ENCODE data around the gene MAPK6.
"Not testable (repeated sequence)": the region's sequence is repeated elsewhere in the genome, so short reads cannot be mapped to it uniquely, and the experiment has no call there.

MAPK6 gene

DNA sequence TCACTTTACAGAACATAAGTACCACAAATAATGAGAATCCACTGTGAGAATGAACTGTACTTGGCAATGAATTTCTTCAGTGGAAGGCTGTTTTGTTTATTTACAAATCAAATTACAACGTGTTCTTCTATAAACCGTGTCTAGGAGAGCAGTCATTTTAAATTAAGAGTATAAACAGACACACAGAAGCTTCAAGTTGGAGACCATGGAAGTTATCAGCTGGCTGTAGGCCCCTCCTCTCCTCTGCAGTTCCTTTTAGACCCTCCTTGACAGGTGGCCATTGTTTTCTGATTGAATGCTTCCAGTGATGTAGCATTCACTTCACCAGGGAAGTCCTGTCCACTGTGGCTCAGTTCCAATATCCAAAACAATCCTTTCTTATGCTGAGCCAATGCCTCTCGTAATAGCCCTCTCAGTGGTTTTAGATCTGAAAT lies 7.3 kb upstream of the MAPK6 start:
- no peak for DNase-seq

DNA sequence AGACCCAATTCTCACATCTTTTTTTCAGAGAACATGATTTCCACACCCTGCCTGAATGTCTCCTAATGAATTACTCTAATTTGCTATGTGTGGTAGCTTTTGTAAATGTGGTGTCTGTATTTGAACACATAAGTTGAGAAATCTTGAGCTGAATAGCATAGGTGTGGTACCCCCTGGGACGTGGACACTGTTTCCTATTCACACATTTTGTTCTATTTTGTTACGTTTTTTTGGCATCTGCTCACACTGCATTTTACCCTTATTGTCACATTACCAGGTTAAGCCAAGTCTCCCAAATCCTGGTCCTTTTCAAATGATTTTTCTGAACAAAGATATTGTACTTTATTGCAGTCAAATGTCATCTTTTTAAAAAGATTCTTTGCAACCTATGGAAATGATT lies 6.8 kb upstream of the MAPK6 start:
- DNase-seq: no peak

DNA sequence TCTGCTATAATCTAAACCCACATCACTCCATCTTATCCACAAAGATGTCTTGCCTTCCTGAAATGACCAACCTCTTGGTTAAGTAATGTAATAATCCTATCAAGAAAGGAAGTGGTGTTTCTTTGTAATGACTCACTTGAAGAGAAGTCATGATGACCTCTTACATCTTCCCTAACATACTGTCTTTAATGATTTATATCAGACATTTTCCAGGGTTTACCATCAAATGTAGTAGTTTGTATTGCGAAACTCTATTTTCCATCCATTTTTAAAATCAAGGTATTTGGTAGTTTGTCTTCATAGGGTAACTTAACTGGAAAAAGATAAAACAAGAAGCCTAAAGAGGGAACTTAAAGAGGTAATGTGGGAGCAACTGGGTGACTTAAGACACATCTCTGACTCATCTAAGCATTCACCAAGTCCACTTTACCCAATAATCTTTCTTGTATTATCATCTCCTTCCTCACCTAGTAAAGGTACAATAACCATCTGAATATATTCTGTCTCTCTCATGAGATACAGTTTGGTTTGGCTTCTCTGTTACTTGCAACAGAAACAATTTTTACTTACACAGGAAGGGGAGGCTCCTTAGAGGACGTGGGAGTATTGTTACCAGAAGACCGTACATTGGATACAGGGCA lies 5.7 kb upstream of the MAPK6 start:
- peak; percentile 78 for DNase-seq

DNA sequence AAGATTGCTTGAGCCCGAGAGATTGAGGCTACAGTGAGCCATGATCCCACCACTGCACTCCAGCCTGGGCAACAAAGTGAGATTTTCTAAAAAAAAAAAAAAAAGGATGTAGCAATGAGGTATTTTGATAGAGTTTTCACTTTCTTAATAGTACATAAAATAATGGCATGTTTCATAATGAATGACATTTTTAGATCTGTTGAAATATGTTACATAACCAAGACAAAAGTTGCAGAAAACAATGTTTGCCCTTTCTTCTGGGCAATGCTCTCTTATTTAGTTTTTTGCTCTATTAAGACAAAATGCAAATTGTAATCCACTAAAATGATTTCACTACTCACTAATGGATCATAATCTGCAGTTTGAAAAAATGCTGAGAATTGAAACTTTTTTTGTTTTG lies 4.4 kb upstream of the MAPK6 start:
- no peak for DNase-seq

DNA sequence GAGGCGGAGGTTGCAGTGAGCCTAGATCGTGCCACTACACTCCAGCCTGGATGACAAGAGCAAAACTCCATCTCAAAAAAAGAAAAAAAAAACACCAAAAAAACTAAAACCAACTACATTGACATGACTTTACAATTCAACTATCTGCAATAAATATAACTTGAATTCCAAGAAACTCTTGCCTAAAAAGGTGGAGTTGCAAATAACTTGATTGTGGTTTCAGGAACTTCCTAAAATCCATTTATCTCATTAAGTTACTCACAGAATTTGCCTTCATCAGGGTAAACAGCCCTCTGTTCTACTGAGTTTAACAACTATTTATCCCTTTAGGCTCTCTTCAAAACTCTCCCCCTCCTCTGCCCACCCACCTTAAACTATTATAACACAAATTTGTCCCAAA lies 2.7 kb upstream of the MAPK6 start:
- no peak for DNase-seq

DNA sequence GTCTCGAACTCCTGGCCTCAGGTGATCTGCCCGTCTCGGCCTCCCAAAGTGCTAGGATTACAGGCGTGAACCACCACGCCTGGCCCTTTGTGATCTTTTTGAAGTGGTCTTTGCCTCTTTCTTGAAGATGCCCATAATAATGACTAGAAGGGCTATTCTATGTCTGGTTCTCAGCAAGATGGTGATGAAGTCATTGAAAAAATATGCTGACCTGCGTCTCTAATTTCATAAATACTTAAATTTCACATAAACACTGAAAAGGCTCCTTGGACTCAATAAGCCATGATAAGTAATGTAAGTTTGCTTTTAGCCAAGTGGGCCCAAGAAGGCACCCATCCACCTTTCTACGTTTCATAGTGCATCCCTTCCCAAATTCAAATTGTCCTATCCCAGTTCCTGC lies 775 bp upstream of the MAPK6 start:
- DNase-seq: no peak

DNA sequence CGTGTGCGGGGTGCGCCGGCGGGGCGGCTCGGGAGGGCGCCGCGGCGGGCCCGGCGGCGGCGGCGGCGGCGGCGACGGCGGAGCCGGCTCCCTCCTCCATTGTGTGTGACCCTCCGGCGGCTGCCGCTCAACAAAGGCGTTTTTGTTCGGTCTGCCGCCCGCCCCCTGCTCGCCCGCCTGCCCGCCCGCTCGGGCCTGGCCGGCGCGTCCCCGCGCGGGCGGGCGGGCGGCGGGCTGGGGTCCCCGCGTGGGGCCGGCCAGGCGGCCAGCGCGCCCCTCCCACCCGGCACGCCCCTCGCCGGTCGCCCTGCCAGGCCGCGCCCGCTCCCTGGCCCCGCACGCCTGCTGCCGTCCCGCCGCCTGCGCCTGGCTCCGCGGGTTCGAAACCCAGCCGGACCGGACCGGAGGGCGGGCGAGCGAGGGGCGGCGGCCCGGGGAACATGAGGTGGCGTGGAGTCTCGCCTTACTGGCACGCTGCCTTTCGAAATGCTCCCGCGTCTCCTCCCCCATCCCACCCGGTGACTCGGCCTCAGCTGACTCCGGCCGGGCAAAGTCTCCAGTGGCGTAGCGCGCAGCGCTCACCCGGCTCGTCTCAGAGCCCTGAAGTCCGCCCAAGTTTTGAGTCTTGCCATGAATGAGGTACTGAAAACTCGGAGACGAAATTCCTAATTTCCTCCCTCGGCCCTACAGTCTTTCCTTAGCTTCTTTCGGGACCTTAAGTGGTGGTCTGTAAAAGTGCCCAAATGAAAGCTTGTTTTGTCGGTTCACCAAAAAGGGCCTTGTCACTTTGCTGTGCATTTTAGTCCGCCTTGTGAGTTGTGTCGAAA lies 588 bp downstream of the MAPK6 start:
- DNase-seq: peak; percentile 89

DNA sequence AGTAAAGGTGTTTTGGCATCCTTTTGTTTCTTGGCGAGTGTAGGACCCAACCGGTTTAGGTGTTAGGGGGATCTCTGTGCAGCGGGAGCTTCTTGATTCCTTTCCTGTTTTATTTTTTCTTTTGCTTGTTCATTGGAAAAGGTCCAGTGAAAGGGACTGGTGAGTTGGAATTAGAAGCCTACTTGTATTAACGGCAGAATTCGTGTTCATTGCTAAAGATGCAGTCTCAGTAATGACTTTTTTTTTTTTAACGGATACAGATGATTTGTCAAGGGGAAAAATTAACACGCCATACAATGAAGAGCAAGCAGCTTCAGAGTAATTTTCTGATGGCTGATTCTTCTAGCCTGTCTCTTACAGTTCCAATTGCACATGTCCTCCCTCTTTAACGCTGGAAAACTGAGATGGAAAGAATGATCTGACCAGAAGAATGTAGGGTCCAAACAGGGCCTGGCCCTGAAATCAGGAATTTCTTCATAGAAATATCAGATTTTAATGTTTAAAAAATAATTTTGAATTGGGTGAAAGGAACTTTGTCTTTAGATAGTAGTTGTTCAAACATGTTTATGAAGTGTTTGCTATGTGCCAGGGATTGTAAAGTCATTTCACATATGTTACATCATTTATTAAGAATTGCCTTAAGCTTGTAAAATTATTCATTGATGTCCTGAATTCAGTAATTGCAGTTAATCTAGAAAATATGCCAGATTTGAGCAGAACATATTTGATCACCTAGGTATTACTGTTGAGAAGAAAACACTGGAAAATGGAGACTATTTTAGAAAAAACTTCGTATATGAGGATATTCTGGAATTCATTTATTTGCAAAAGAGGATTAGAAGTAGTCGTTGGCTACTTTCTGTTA lies 1.4 kb downstream of the MAPK6 start:
- peak; percentile 41 for DNase-seq

DNA sequence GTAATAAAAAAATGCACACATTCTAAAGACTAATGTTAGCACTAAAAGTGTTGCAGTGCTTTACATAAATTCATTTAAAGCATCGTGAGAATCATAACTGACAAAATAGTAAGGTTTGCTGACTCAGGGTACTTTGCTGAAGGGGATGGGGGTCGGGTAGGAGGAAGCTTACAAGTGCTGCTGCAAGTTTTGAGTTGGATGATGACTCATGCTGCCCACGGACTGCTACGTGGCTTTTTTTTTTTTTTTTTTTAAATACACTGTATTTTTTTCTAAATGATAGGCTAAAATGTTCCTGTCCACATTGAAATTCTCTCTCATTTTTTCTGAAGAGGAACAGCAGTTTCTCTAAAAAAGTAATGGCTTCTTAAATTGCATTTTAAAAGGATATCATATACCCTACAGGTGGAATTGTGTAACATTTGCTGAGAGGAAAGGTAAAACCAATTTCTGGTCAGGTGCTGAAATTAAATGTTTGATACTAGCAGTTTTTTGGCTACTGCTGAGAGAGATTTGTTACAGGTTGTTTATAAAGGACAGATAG lies 2.2 kb downstream of the MAPK6 start:
- DNase-seq: peak; percentile 96

DNA sequence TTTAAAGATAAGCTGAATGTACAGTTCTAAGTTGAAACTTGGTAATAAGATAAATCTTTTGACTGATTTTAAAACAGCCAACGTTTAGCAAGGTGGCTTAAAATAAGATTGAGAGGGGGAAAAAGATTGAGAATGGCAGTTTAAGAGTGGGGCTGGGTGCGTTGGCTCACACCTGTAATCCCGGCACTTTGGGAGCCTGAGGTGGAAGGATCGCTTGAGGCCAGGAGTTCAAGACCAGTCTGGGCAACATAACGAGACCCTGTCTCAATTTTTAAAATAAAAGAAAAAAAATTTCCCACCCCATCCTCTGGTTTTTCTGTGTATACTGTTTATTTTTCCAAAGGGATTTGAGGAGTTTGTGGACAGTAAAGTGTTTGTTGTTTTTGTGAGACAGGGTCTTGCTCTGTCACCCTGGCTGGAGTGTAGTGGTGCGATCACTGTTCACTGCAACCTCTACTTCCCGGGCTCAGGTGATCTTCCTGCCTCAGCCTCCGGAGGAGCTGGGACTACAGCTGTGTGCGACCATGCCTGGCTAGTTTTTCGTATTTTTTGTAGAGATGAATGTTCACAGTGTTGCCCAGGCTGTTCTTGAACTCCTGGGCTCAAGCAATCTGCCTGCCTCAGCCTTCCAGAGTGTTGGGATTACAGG lies 3.0 kb downstream of the MAPK6 start:
- DNase-seq: no peak

DNA sequence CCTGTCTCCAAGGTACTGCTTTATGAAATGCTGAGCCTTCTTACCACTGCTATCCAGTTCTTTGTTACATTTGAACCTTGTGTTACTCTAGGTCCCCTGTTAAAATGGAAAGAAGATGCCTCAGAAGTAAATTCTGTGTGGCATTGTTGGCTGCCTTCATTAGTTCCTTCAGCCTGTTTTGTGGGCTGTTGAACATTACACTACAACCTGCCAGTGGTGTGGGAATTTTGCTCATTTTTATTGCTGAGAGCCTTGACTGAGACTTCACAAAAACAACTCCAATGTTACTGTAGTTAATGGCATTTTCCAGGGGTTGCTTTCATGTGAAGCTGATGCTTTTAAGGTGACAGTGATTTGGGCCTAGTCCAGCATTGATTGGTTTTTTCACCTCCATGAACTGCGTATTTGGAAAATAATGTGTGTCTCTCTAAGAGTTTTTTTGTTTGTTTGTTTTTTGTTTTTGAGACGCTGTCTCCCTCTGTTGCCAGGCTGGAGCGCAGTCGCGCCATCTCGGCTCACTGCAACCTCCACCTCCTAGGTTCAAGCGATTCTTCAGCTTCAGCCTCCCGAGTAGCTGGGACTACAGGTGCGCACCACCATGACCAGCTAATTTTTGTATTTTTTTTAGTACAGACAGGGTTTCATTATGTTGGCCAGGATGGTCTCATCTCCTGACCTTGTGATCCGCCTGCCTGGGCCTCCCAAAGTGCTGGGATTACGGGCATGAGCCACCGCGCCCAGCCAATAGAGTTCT lies 4.3 kb downstream of the MAPK6 start:
- DNase-seq: no peak

DNA sequence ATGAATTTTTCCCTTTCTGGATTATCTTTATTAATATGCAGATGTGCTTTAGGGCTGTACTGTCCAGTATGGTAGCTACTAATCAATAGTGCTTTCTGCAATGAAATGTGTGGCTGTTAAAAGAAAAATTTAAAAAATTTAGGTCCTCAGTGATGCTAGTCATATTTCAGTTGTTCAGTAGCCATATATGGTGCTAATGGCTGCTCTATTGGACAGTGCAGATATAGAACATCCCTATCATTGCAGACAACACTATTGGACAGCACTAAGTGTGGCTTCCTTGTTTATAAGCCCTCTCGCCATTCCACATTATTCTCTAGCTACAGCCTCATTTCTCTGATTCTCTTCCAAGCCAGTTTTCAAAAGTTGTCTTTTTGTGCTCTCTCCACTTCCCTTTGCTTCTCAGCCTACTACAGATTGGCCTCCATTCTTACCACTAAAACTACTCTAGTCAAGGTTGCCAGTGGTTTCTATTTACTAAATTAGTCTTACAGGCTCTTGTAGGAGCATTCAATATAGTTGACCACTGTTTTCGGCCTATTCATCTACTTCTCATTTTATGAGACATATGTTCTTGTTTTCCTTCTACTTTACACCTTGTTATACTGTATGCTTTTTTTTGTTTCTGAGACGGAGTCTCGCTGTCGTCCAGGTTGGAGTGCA lies 9.5 kb downstream of the MAPK6 start:
- no peak for DNase-seq

DNA sequence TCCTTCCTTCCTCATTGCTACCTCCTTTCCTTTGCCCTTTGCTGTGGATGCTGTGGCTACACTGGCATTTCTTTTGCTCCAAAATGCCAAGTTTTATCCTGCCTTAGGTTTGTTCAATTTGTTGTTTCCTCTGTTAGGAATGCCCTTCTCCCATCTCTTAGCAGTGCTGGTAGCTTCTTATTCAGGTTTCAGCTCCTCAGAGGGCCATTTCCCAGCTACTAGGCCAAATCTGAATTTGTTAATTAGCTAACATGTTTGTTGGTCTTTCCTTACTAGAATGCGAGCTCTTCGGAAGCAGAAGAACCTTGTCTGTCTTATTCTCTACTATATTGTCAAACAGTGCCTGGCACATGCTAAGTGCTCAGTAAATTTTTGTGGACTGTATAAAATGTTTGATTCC lies 11.0 kb downstream of the MAPK6 start:
- no peak for DNase-seq

DNA sequence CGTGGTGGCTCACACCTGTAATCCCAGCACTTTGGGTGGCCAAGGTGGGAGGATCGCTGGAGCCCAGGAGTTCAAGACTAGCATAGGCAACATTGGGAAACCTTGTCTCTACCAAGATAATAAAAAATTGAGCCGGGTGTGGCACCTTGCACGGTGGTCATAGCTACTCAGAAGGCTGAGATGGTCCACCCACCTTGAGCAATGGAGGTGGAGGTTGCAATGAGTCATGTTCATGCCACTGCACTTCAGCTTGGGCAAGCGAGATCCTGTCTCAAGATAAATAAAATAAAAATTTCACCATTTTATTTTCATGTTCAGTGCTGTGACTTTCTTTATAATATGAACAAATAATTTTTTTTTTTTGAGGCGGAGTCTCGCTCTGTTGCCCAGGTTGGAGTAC lies 12.5 kb downstream of the MAPK6 start:
- DNase-seq: peak; percentile 64

DNA sequence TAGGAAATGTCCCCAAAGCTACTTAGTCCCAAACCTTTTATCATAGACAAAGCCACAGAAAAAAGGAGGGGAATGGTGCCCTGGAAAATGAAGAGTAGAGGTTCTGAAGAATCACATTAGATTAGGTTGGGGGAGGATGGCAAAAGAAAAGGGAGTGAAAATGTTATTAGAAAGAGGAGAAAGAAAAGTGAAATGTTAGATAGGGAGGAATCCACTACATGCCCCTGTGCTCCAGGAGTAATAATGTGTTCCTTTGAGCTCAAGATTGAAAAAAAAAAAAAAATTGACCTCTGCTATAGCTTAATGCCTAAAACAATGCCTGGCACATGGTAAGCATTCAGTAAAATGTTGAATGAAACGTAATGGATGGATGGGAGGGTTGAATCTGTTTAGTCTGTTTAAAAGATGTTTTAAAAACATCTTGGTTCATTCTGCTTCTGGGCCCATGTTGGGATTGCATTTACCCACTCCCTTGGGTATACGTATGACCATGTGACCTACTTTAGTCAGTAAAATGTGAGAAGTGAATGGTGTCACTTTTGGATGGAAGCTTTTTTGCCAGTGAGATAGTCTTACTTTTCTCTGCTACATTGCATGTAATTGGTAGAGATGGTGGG lies 19.0 kb downstream of the MAPK6 start:
- no peak for DNase-seq

DNA sequence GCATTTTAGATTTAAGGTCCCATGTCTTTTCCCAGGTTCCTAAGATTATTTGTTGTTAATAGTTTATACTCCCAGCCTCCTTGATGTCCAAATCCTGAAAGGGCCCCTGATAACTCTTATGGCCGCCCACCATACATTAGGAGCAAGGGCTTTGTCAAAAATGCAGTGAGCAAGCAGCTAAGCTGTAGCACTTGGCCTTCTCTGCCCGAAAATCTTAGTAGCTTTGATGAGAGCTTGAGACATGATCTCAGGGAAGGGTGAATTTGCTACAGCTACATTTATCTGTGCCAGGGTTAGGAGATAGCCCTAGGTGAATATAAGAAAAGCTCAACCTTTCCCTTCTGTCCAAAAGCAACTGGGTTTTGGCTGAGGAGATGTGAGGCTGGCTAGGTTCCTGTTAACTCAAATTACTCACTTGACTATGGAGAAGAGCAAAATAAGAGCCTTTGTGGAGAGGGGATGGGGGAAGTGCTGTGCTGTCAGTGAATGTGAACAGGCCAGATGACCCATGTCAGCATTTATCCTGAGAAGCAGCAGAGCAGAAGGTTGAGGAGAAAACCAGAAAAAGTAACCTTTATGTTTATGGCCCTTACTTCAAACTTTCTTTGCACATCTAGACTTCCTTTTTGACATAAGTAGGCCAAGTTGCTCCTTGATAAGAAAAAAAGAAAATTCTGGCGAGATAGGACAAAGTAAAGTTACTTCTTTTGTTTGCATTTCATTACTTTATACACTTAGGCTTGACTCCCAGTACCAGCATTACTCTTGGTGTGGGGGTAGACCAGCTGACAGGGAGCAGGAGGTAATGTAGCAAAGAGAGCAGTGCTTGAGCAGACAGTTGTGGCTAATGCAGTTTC lies 21.1 kb downstream of the MAPK6 start:
- peak; percentile 53 for DNase-seq

DNA sequence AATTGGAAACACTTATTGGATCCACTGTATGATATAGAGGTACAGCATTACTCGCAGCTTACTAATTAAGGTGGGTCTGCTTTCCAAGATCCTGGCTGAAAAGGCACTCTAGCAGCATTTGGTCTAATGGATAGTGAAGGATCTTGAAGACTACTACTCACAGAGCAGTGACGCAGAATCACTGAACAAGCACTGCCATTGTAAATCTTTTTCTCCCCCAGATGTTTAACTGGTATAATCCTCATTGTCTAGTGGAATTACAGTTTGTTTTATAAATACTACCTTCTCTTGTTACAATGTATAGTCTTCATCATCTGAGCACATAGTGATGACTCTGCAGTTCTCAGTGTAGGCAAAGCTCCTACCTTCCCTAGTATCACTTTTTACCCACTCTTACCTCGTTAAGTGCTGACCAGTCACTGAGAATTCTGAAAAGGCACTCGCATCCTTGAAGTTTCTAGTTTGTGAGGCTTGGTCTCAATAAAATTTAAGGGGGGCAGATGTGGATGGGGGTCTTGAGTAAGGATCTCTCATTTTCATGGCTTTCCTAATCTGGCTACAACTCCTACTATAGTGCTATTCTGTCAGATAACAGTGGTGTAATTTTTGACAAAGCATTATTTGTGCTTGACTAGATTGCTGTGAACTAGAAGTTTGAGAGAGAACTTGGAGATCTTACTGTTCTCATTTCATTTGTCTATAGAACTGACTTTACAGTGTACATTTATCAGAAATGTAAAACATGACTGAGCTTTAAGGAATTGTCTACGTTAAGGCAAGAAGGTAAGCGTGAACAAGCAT lies 23.2 kb downstream of the MAPK6 start:
- no peak for DNase-seq

DNA sequence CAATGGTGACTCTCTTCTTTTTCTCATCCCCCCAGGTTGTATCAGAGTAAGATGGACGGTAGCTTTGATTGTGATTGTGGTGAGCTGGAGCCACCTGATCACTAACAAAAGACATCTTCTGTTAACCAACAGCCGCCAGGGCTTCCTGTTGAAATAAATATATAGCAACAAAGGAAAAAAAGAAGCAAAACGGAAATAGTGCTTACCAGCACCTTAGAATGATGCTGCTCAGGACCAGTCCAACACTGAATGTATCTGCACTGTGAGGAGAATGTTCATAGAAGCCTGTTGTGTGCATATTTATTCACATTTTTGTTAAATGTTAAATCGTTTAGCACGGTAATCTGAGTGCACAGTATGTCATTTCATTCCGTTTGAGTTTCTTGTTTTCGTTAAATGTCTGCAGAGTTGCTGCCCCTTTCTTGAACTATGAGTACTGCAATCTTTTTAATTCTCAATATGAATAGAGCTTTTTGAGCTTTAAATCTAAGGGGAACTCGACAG lies 26.8 kb downstream of the MAPK6 start:
- DNase-seq: peak; percentile 52

DNA sequence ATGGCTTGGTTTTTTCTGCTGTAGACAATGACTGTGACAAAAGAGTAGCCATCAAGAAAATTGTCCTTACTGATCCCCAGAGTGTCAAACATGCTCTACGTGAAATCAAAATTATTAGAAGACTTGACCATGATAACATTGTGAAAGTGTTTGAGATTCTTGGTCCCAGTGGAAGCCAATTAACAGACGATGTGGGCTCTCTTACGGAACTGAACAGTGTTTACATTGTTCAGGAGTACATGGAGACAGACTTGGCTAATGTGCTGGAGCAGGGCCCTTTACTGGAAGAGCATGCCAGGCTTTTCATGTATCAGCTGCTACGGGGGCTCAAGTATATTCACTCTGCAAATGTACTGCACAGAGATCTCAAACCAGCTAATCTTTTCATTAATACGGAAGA lies 27.5 kb downstream of the MAPK6 start:
- DNase-seq: not testable (repeated sequence)

Data from hematopoietic multipotent progenitor cell treated with erythropoietin and hydrocortisone succinate and interleukin-3 and kit ligand, for 4 days (in vitro differentiated cells).